Breast epithelium (tissue), 3 donors: Measurements from ENCODE around the gene DNAJC16.

ENCODE experiments used
- POLR2A ChIP-seq: fragments of 450-650 bp; IDR thresholded peaks from one replicate; pipeline ENCODE4 v1.6.1; 2016; ENCODE audit warnings: antibody characterized with exemption, mild to moderate bottlenecking, moderate library complexity
- POLR2AphosphoS5 ChIP-seq, 3 donors: sonication (generic); formaldehyde crosslinking; IDR thresholded peaks; one replicate each; pipeline ENCODE4 v1.6.1; 2017; ENCODE audit warnings: antibody characterized with exemption in 3 of 3
- TF ChIP-seq, protein P1 (sequence below), 3 donors: fragments of 450-650 bp; IDR thresholded peaks; one replicate each; pipeline ENCODE4 v1.5.1; 2016 to 2017; ENCODE audit warnings: antibody characterized with exemption in 3 of 3, mild to moderate bottlenecking in 3 of 3, moderate library complexity in 3 of 3

DNA sequence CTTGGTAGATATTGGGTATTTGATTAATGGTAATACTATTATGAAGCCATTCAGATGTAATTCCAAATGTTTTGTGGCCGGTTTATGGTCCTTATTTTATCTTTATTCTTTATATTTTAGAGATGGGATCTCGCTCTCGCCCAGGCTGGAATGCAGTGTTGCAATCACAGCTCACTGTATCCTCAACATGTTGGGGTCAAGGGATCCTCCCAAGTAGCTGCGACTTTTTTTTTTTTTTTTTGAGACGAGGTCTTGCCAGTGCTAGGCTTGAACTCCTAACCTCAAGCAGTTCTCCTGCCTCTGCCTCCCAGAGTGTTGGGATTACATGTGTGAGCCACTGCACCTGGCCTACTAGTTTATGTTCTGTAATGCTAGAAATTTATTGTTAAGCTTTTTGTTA is 95.3 kb downstream of the DNAJC16 start:
- TF ChIP-seq, protein P1, sequence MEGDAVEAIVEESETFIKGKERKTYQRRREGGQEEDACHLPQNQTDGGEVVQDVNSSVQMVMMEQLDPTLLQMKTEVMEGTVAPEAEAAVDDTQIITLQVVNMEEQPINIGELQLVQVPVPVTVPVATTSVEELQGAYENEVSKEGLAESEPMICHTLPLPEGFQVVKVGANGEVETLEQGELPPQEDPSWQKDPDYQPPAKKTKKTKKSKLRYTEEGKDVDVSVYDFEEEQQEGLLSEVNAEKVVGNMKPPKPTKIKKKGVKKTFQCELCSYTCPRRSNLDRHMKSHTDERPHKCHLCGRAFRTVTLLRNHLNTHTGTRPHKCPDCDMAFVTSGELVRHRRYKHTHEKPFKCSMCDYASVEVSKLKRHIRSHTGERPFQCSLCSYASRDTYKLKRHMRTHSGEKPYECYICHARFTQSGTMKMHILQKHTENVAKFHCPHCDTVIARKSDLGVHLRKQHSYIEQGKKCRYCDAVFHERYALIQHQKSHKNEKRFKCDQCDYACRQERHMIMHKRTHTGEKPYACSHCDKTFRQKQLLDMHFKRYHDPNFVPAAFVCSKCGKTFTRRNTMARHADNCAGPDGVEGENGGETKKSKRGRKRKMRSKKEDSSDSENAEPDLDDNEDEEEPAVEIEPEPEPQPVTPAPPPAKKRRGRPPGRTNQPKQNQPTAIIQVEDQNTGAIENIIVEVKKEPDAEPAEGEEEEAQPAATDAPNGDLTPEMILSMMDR (IDR thresholded peaks at IDR 0.05): no peak
- TF ChIP-seq POLR2A (no peak), POLR2AphosphoS5 (IDR thresholded peaks at IDR 0.05) (no peak)
